Liver (tissue), 3 donors: ENCODE measurements around the gene PRG3.

ENCODE experiments used
- ATF3 ChIP-seq: IDR thresholded peaks from 2 replicates; pipeline ENCODE4 v1.6.1; 2016; ENCODE audit warnings: antibody characterized with exemption
- CTCF ChIP-seq: fragments of 150-350 bp; IDR thresholded peaks from 2 replicates; pipeline ENCODE4 v1.5.1; 2017; ENCODE audit warnings: improper control_type of control experiment, low read depth, low read length; ENCODE audit not compliant: missing input control
- EGR1 ChIP-seq, 2 donors: IDR thresholded peaks; 2 replicates each; pipeline ENCODE4 v1.6.1; 2016 to 2018; ENCODE audit warnings: antibody characterized with exemption in 2 of 2, low read depth in 2 of 2
- FOXA1 ChIP-seq: IDR thresholded peaks from 2 replicates; pipeline ENCODE4 v1.6.1; 2016; ENCODE audit warnings: antibody characterized with exemption
- GABPA ChIP-seq, 2 donors: IDR thresholded peaks in 1 of 2; conservative IDR thresholded peaks in 1 of 2; 2 replicates each; pipeline ENCODE4 v1.6.1; 2016; ENCODE audit warnings: antibody characterized with exemption in 2 of 2, mild to moderate bottlenecking in 1 of 2, moderate library complexity in 1 of 2
- HNF4G ChIP-seq: IDR thresholded peaks from 2 replicates; pipeline ENCODE4 v1.6.1; 2016; ENCODE audit warnings: antibody characterized with exemption
- JUND ChIP-seq, 2 donors: IDR thresholded peaks; 2 replicates each; pipeline ENCODE4 v1.6.1; 2016; ENCODE audit warnings: antibody characterized with exemption in 2 of 2
- MAX ChIP-seq: IDR thresholded peaks from 2 replicates; pipeline ENCODE4 v1.6.1; 2016; ENCODE audit warnings: antibody characterized with exemption
- RAD21 ChIP-seq, 2 donors: IDR thresholded peaks; 2 replicates each; pipeline ENCODE4 v1.6.1; 2016; ENCODE audit warnings: antibody characterized with exemption in 2 of 2, mild to moderate bottlenecking in 2 of 2
- SP1 ChIP-seq: IDR thresholded peaks from 2 replicates; pipeline ENCODE4 v1.6.1; 2018; ENCODE audit warnings: antibody characterized with exemption, mild to moderate bottlenecking
- TAF1 ChIP-seq: conservative IDR thresholded peaks from 2 replicates; pipeline ENCODE4 v1.6.1; 2016; ENCODE audit warnings: antibody characterized with exemption, mild to moderate bottlenecking
- YY1 ChIP-seq: IDR thresholded peaks from 2 replicates; pipeline ENCODE4 v1.6.1; 2016; ENCODE audit warnings: antibody characterized with exemption, mild to moderate bottlenecking
- TF ChIP-seq, protein P1 (sequence below): IDR thresholded peaks from 2 replicates; pipeline ENCODE4 v1.6.1; 2016; ENCODE audit warnings: antibody characterized with exemption, mild to moderate bottlenecking
- donor health status: healthy.
- donor health status: healthy.

- TF ChIP-seq CTCF (no peak), GABPA (IDR thresholded peaks at IDR 0.05 in 1 of 2, conservative IDR thresholded peaks at IDR 0.05 in 1 of 2) (no peak), HNF4G (no peak), EGR1 (IDR thresholded peaks at IDR 0.05; ENCODE audit: low read depth in 2 of 2) (no peak), SP1 (no peak), ATF3 (no peak), YY1 (no peak), TAF1 (no peak), JUND (IDR thresholded peaks at IDR 0.05) (no peak), FOXA1 (no peak), MAX (no peak), RAD21 (IDR thresholded peaks at IDR 0.05) (no peak)
- TF ChIP-seq, protein P1, sequence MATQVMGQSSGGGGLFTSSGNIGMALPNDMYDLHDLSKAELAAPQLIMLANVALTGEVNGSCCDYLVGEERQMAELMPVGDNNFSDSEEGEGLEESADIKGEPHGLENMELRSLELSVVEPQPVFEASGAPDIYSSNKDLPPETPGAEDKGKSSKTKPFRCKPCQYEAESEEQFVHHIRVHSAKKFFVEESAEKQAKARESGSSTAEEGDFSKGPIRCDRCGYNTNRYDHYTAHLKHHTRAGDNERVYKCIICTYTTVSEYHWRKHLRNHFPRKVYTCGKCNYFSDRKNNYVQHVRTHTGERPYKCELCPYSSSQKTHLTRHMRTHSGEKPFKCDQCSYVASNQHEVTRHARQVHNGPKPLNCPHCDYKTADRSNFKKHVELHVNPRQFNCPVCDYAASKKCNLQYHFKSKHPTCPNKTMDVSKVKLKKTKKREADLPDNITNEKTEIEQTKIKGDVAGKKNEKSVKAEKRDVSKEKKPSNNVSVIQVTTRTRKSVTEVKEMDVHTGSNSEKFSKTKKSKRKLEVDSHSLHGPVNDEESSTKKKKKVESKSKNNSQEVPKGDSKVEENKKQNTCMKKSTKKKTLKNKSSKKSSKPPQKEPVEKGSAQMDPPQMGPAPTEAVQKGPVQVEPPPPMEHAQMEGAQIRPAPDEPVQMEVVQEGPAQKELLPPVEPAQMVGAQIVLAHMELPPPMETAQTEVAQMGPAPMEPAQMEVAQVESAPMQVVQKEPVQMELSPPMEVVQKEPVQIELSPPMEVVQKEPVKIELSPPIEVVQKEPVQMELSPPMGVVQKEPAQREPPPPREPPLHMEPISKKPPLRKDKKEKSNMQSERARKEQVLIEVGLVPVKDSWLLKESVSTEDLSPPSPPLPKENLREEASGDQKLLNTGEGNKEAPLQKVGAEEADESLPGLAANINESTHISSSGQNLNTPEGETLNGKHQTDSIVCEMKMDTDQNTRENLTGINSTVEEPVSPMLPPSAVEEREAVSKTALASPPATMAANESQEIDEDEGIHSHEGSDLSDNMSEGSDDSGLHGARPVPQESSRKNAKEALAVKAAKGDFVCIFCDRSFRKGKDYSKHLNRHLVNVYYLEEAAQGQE = no peak
Observed at GRCh38 chr11:57348052-57348451, 32.9 kb downstream of the PRG3 start.
